ENCODE data around the gene STK32B. TPM values are rescaled to one million over a fixed set of nuclear protein-coding genes. Genes with fewer than 3 reads are reported as not detected.

The STK32B gene
- total and polyA plus RNA-seq, 2 experiments from 2014 or later, result 0.71 to 2.3 TPM

DNA sequence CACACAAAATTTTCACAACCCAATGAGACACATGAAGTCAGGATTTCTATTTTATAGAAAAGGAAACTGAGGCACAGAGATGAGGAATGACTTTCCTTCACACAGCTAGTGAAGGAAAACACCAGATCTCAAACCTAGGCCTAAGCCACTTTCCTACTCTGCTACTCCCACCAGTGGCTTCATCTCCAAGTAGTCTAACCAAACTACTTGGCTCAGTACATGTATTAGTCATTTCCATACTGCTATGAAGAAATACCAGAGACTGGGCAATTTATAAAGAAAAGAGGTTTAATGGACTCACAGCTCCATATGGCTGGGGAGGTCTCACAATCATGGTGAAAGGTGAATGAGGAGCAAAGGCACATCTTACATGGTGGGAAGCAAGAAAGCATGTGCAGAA, 460.5 kb downstream of the STK32B start:
- no peak for DNase-seq (ENCODE audit: low spot score)
- Histone ChIP-seq H3K36me3 (ENCODE audit: insufficient read depth) (no peaks in the 10 kb centered on the region), H3K79me2 (replicated peaks; ENCODE audit: insufficient read depth) (no peaks in the 10 kb centered on the region), H3K27me3 (ENCODE audit: insufficient read depth) (no peaks in the 10 kb centered on the region), H3K4me1 (ENCODE audit: insufficient read depth) (no peaks in the 10 kb centered on the region), H3K4me3 (no peak overlapping the region), H3K4me2 (no peak overlapping the region), H4K20me1 (replicated peaks; ENCODE audit: insufficient read depth) (no peaks in the 10 kb centered on the region), H2AFZ (no peak overlapping the region), H3F3A (replicated peaks; ENCODE audit: low read depth) (no peaks in the 10 kb centered on the region), H3K9me2 (ENCODE audit: insufficient read depth) (peaks cover 8% of the 10 kb centered on the region; the same call in 1 of the 2 replicates), H3K27ac (ENCODE audit: low read depth) (no peak overlapping the region)
- TF ChIP-seq, protein P1, sequence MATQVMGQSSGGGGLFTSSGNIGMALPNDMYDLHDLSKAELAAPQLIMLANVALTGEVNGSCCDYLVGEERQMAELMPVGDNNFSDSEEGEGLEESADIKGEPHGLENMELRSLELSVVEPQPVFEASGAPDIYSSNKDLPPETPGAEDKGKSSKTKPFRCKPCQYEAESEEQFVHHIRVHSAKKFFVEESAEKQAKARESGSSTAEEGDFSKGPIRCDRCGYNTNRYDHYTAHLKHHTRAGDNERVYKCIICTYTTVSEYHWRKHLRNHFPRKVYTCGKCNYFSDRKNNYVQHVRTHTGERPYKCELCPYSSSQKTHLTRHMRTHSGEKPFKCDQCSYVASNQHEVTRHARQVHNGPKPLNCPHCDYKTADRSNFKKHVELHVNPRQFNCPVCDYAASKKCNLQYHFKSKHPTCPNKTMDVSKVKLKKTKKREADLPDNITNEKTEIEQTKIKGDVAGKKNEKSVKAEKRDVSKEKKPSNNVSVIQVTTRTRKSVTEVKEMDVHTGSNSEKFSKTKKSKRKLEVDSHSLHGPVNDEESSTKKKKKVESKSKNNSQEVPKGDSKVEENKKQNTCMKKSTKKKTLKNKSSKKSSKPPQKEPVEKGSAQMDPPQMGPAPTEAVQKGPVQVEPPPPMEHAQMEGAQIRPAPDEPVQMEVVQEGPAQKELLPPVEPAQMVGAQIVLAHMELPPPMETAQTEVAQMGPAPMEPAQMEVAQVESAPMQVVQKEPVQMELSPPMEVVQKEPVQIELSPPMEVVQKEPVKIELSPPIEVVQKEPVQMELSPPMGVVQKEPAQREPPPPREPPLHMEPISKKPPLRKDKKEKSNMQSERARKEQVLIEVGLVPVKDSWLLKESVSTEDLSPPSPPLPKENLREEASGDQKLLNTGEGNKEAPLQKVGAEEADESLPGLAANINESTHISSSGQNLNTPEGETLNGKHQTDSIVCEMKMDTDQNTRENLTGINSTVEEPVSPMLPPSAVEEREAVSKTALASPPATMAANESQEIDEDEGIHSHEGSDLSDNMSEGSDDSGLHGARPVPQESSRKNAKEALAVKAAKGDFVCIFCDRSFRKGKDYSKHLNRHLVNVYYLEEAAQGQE (IDR thresholded peaks at IDR 0.05; ENCODE audit: unreplicated experiment), result no peak
- TF ChIP-seq EZH2 (IDR thresholded peaks at IDR 0.05; ENCODE audit: low read depth, unreplicated experiment) (no peak), NANOG (IDR thresholded peaks at IDR 0.05; ENCODE audit: borderline replicate concordance) (no peak), JUNB (IDR thresholded peaks at IDR 0.05; ENCODE audit: unreplicated experiment) (no peak), ZNF331 (CRISPR knock-in tag; IDR thresholded peaks at IDR 0.05; ENCODE audit: low read depth) (no peak), ZNF114 (CRISPR knock-in tag; IDR thresholded peaks at IDR 0.05) (no peak), POLR2AphosphoS5 (IDR thresholded peaks at IDR 0.05; ENCODE audit: low read depth) (no peak), CREB1 (CRISPR knock-in tag; IDR thresholded peaks at IDR 0.05; ENCODE audit: low read depth) (no peak), EZH2phosphoT487 (IDR thresholded peaks at IDR 0.05; ENCODE audit: unreplicated experiment) (no peak), STAT1 (IDR thresholded peaks at IDR 0.05; ENCODE audit: unreplicated experiment) (no peak)
- TF ChIP-seq, protein P2, sequence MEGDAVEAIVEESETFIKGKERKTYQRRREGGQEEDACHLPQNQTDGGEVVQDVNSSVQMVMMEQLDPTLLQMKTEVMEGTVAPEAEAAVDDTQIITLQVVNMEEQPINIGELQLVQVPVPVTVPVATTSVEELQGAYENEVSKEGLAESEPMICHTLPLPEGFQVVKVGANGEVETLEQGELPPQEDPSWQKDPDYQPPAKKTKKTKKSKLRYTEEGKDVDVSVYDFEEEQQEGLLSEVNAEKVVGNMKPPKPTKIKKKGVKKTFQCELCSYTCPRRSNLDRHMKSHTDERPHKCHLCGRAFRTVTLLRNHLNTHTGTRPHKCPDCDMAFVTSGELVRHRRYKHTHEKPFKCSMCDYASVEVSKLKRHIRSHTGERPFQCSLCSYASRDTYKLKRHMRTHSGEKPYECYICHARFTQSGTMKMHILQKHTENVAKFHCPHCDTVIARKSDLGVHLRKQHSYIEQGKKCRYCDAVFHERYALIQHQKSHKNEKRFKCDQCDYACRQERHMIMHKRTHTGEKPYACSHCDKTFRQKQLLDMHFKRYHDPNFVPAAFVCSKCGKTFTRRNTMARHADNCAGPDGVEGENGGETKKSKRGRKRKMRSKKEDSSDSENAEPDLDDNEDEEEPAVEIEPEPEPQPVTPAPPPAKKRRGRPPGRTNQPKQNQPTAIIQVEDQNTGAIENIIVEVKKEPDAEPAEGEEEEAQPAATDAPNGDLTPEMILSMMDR (conservative IDR thresholded peaks at IDR 0.05; ENCODE audit: low read depth in 2 of 2), result no peak
- TF ChIP-seq, protein P3, sequence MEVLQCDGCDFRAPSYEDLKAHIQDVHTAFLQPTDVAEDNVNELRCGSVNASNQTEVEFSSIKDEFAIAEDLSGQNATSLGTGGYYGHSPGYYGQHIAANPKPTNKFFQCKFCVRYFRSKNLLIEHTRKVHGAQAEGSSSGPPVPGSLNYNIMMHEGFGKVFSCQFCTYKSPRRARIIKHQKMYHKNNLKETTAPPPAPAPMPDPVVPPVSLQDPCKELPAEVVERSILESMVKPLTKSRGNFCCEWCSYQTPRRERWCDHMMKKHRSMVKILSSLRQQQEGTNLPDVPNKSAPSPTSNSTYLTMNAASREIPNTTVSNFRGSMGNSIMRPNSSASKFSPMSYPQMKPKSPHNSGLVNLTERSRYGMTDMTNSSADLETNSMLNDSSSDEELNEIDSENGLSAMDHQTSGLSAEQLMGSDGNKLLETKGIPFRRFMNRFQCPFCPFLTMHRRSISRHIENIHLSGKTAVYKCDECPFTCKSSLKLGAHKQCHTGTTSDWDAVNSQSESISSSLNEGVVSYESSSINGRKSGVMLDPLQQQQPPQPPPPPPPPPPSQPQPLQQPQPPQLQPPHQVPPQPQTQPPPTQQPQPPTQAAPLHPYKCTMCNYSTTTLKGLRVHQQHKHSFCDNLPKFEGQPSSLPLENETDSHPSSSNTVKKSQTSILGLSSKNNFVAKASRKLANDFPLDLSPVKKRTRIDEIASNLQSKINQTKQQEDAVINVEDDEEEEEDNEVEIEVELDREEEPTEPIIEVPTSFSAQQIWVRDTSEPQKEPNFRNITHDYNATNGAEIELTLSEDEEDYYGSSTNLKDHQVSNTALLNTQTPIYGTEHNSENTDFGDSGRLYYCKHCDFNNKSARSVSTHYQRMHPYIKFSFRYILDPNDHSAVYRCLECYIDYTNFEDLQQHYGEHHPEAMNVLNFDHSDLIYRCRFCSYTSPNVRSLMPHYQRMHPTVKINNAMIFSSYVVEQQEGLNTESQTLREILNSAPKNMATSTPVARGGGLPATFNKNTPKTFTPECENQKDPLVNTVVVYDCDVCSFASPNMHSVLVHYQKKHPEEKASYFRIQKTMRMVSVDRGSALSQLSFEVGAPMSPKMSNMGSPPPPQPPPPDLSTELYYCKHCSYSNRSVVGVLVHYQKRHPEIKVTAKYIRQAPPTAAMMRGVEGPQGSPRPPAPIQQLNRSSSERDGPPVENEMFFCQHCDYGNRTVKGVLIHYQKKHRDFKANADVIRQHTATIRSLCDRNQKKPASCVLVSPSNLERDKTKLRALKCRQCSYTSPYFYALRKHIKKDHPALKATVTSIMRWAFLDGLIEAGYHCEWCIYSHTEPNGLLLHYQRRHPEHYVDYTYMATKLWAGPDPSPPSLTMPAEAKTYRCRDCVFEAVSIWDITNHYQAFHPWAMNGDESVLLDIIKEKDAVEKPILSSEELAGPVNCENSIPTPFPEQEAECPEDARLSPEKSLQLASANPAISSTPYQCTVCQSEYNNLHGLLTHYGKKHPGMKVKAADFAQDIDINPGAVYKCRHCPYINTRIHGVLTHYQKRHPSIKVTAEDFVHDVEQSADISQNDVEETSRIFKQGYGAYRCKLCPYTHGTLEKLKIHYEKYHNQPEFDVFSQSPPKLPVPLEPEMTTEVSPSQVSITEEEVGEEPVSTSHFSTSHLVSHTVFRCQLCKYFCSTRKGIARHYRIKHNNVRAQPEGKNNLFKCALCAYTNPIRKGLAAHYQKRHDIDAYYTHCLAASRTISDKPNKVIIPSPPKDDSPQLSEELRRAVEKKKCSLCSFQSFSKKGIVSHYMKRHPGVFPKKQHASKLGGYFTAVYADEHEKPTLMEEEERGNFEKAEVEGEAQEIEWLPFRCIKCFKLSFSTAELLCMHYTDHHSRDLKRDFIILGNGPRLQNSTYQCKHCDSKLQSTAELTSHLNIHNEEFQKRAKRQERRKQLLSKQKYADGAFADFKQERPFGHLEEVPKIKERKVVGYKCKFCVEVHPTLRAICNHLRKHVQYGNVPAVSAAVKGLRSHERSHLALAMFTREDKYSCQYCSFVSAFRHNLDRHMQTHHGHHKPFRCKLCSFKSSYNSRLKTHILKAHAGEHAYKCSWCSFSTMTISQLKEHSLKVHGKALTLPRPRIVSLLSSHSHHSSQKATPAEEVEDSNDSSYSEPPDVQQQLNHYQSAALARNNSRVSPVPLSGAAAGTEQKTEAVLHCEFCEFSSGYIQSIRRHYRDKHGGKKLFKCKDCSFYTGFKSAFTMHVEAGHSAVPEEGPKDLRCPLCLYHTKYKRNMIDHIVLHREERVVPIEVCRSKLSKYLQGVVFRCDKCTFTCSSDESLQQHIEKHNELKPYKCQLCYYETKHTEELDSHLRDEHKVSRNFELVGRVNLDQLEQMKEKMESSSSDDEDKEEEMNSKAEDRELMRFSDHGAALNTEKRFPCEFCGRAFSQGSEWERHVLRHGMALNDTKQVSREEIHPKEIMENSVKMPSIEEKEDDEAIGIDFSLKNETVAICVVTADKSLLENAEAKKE (CRISPR knock-in tag; IDR thresholded peaks at IDR 0.05), result no peak
- TF ChIP-seq, protein P4, sequence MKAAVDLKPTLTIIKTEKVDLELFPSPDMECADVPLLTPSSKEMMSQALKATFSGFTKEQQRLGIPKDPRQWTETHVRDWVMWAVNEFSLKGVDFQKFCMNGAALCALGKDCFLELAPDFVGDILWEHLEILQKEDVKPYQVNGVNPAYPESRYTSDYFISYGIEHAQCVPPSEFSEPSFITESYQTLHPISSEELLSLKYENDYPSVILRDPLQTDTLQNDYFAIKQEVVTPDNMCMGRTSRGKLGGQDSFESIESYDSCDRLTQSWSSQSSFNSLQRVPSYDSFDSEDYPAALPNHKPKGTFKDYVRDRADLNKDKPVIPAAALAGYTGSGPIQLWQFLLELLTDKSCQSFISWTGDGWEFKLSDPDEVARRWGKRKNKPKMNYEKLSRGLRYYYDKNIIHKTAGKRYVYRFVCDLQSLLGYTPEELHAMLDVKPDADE (IDR thresholded peaks at IDR 0.05), result no peak
- Mint-ChIP-seq H3K4me3 (no peak overlapping the region), H3K9me3 (peaks cover 44% of the 10 kb centered on the region), H3K36me3 (ENCODE audit: low read depth) (peaks cover 20% of the 10 kb centered on the region), H3K27ac (no peak overlapping the region), H3K4me1 (no peaks in the 10 kb centered on the region), H3K27me3 (ENCODE audit: insufficient read depth, low read depth, poor library complexity) (peaks cover 2% of the 10 kb centered on the region)
- ATAC-seq, result no peak
